ENCODE measurements around the gene VDR.
"Not testable (repeated sequence)": the region's sequence is repeated elsewhere in the genome, so short reads cannot be mapped to it uniquely, and the experiment has no call there.

VDR gene

DNA sequence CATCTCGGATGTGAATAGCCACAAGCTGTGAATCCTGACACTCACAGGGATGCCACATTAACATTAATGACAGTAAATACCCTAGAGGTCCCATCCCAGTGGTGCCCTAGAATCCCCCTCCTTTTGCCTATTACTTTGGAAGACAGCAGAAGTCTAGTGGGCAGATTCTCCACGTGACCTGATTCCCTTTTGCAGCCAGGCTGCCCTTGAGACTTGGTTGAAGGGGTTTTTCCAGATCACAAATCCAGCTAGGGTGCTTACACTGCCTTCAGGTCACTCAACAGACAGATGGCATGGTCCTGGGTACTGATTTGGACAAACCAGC lies 93.8 kb downstream of the VDR start:
- DNase-seq = no peak

DNA sequence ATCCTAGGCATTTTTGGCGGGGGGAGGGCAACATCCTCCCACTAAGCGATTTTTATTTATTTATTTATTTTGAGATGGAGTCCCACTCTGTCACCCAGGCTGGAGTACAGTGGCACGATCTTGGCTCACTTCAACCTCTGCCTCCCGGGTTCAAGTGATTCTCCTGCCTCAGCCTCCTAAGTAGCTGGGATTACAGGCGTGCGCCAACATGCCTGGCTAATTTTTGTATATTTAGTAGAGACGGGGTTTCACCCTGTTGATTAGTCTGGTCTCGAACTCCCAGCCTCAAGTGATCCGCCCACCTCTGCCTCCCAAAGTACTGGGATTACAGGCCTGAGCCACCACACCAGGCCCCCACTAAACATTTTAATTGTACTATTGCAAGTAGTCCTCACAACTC lies 95.3 kb downstream of the VDR start:
- not testable (repeated sequence) for DNase-seq

DNA sequence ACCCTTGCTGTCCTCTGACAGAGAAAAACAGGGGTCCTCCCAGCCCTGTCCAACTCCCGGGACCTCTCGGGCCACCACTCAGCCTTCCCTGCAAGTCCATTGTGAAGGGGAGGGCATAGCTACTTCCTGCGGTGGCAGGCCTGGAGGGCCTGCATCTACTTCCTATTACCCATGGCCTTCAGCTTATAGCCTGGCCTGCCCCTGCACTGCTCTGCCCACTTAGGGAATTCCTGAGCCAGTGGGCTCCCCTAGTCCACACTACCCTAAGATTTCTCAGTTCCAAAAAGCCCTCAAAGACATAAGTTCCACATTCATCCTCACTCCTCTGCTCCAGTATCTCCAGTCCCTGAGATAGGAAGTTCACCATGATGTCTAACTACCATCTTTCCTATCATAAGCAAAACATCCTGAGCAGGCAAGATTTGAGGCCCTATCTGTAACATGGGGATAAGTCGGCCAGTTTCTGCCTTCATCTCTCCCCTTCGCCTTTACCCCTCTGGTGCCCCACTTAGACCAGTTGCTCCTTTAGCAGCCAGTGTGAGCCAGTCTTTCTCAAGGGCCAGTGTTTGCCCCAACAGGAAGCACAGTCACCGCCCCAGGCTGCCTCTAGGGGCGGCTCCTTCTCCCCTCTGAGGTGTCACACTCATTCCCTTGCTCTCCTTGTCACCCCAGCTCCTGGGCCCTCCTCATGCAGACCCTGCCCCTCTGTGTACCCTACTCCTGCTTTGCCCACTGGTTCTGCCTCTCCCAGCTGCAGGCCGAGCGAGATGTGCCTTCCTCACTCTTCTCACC lies 96.0 kb downstream of the VDR start:
- DNase-seq = peak; percentile 48

DNA sequence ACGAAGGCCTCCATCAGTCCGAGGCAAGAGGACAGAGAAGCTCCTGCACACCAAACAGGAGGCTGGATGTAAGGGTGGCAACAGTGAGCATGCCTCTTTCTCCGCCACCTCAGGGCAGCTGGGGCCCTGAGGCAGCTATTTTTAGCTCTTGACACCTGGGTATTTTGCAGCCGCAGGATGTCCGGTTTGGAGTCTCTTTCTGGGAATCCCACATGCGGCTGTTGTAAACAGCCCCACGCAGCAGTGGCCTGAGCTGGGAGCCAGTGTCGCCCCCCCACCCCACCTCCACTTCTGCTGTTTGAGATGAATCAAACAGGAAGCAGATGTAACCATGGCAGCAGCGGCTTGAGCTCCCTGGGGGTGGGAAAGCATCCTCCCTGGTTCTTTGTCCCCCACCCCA lies 96.7 kb downstream of the VDR start:
- DNase-seq = peak; percentile 78

DNA sequence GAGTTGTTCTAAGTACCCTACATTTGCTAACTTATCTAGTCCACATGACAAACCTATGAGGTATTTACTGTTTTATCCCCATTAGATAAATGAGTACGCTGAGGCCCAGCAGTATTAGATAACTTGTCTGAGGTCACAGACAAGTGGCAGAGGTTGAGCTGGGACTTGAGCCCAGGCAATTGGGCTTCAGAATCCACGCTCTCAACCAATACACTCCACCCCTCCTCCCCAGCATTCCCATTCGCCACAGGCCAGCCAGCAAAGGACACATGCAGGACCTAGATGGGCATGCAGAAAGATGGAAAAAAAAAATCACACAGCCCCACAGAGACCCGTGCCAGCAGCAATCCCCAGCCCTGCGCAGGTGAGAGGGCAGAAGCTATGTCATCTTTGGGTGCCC lies 97.5 kb downstream of the VDR start:
- DNase-seq = no peak

DNA sequence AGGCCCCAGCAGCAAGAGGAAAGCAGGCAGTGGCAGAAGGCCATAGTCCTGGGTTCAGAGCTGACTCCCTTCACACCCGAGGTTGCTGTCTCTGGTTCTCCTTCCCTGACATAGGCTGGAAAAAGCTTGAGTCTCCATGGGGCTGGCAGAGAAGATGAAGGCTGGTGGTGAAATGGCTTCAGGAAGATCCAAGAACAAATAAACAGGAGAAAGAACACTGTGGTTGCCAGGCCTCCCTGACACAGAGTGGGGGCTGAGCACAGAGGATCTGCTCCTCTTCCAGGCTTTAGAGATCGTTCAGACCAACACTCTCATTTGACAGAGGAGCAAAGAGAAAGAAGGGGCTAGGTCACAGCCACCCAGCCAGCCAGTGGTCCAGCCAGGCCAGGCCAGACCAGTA lies 99.4 kb downstream of the VDR start:
- no peak for DNase-seq

DNA sequence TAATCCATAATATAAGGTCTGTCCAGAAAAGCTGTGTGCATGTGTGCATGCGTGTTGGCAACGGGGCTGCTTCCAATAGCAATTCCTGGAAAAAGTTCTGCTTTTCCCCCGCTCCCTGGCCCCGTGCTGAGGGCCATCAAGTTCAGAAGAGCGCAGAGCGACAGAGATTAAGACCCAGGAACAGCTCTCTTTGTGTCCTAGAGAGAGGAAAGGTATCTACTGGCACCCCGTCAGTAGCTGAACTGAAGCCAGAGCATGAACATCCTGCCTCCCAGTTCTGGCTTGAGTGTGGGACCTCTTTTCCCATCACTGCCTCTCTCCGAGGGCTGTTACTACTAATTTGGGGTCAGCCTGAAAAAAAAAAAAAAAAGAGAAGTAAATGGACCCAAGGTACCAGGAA lies 100.6 kb downstream of the VDR start:
- no peak for DNase-seq

DNA sequence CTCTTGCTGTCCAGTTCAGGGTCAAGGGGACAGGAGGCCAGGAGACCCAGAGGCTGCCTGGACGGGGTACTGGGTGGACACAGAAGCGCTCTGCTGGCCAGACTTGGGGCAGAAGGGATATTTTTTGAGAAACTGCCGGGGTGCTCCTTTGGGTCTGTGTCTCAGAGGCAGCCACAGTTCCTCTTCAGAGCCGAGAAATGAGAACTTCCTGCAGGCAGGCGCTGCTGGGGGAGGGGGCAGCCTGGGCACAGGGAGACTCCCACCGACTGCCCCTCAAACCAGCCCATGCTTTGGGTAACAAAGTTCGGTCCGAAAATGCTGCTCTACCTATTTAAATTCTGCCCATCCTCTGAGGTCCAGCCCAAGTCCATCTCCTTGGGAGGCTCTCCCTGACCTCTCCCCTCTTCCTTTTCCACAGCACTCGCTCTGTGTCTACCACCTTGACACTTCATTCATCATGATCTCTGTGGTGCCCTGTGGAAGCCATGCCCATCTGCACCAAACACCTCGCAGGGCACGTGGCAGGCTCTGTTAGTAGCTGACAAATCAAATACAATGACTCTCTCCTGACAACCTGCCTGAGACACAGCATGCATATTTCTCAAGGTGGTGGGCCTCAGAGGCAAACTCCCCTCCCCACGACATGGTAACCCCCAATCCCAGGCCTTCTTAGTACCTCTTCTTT lies 101.5 kb downstream of the VDR start:
- no peak for DNase-seq

DNA sequence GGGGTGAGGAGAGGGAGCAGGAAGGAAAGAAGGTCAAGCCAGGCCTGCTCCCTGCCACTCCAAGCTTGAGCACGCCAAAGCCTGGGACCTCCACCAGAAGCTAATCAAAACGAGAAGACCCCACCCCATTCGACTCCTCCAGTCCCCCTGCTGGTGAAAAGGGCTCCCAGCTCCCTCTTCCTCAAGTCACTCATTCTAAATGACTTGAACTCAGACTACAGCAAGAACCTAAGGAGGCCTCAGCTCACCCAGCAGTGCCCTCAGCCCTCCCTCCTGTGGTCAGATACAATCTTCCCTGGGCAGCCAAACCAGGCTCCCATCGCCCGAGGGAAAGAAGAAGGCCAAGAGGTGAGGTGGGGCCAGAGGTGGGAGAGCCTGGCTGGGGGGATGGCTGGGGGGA lies 102.5 kb downstream of the VDR start:
- DNase-seq = no peak

DNA sequence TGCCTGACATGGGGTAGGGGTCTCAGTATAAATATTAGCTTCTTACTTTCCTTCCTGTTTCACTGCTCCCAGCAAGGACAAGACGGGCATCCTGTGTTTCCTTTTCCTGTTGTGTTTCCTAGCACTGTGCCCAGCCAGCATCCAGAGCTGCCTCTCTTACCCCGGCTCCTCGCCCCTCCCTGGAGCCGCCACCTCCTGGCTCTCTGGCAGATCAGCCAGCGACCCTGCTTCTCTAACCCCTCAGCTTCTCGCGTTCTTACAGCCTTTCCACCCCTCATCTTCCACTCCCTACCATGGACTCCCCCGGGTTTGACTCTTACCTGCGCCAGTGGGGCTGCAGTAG lies 102.9 kb downstream of the VDR start:
- DNase-seq = no peak

DNA sequence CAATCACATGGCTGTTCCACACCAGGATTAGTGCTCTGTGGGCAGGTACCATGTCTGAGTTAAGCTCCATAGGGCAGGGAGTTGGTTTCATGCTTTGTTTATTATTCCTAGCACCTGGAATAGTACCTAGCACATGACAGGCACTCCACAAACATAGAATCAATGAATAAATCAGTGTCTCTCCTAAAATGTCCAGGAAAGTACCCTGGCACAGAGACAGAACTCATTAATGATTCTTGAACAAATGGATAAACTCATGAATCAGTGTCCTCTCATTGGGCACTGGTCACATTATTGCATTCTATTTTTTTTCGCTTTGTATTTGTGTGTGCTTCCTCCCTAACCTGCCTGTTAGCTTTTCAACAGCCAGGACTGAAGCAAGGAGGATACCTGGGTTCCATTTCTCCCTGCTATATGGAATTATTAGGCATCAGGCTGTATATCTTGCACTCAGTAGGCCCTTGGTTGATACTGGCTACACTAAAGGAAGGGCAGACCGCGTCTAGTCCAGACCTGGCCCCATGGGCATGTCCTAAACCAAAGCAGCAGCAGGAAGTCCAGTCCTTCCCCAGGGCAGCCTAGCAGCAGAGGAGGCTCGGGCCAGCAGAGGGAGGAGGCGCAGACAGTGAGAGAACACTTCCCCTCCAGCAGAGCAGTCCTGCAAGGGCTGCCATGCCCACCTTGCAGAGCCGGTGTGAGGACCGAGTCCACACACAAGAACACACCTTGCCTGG lies 103.5 kb downstream of the VDR start:
- DNase-seq = no peak

DNA sequence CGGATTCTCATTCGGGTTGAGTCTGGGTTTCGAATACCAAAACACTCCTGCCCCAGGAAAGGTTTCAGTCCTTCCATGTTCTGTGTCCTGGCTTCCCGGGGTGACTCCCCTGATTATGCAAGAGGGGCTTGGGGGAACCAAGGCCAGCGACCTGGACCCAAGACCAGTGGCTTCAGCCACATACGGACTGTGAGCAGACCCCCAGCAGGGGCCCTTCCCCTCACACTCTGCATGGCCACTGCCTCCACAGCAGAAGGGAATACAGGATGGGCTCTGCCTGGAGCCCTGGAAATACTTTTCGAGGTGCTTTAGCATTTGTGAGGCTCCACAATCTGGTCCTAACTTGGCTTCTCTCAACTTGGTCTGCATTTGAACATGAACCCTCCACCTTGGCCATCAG lies 104.2 kb downstream of the VDR start:
- no peak for DNase-seq

DNA sequence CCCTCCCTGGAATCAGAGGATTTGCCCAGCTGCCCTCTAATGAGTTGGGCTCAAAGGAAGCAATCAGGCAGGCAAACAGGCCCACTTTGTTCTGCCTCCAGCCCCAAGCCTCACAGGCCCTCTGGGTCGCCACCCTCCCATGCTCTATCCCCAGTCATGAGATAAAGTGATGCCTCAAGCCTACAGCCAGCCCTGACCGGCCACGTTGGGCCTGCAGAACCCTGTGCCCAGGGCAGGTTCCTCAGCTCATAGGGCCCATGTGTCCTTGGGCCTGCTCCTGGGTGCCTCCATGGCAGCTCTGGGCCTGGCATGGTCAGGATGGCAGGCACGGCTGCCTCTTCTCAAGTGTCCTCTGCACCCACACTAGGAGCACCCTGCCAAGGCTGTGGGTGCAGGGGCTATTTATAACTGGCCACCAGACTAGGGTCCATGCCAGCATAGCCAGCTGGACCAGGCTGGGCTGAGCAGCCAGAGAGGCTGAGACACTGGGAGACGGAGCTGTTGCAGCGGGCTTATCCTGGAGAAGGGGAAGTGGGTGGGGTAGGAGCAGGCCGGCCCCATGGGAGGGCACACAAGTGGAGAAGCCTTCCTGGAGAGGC lies 105.3 kb downstream of the VDR start:
- DNase-seq = no peak

DNA sequence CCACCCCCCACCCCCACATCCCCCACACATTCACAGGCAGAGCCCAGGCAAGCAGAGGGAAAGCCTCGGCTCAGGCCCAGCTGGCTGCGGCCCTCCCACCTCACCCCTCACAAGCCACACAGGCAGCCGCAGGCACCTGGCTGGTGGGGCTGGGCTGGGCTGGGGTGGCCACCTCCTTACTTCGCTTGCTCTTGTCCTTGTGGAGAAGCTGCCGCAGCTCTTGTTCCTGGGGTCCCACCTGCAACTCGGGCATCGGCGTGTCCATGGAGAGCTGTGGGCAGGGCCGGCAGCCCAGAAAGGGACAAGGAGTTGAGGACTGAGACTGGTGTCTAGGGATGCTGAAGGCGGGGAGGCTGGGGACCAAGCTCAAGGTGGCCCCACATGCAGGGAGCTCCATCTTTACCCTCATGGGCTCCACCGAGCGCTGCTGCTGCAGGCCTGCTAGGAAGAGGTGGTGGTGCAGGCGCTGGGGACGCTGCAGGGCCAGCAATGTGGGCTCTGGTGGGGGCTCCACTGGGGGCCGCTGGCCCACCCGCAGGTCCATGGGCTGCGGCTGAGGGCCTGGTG lies 106.3 kb downstream of the VDR start:
- DNase-seq = no peak

DNA sequence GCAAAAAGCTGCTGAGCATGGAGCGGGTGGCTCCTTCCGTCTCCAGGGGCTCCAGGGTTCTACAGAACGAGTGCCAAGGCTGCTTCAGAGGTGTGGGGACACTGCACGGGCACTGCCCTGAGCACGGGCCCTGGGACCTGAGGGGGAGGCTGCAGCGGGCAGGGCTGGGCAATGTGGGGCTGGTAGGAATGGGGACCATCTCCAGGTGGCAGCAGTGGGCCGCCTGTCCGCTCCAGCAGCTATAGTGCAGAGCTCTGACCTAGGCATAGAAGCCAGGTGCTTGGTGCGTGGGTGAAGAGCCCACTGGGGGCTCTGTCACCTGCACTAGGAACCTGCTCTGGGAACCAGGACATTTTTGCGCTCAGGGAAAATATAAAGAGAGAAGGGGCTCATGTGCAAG lies 107.4 kb downstream of the VDR start:
- no peak for DNase-seq

DNA sequence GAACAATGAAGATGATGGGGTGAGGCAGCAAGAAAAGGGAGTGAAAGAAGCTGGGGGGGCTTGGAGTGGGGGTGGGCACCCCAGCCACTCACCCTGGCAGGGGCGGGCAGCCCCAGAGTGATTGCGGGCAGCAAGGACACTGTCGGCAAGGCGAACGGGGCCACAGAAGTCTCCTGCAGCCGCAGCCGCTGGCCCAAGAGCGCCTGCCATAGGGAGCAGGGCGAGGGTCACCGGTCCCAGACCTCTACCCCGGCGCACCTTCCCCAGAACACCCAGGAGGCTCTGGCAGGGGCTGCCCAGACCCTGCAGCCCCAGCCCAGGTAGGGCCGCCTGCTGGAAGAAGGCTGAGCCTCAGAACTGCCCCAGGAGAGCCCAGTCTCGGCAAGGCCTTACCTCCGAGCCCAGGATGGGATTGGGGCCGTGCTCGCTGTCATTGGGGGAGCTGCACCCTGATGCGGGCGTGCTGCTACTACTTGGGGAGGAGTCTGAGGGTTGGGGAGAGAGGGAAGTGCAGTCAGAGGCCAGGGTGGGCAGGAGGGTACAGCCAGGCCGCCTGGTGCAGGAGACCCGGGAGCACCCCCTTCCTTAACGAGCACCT lies 108.9 kb downstream of the VDR start:
- no peak for DNase-seq

DNA sequence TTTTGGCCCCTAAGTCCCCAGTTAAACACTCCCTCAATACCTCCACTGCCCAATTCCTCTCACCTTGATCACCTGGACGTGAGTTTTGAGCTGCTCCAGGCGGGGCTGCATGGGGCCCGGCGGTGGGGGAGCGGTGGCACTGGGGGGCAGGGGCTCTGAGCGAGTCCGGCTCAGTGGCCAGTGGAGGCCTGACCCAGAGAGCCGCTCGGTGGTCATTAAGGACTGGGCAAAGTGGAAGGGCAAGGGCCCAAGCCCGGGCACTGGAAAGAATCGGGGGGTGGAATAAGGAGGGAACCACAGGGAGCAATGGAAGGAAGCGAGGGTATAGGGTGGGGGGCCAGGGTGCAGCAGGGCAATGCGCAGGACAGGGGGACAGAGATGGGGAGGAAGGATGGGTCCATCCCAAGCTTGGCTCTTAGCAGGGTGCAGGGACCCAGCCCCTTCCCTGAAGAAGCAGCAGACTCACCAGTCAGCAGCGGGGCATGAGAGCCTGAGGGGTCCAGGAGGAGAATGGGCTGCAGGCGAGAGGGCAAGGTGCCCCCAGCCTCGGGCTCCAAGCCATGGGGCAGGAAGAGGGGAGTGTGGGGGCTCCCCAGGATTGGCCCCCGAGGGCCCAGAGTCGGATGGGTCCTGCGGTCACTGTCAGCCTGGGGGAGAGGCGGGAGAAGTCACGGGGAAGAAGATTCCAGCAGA lies 109.5 kb downstream of the VDR start:
- DNase-seq = no peak

DNA sequence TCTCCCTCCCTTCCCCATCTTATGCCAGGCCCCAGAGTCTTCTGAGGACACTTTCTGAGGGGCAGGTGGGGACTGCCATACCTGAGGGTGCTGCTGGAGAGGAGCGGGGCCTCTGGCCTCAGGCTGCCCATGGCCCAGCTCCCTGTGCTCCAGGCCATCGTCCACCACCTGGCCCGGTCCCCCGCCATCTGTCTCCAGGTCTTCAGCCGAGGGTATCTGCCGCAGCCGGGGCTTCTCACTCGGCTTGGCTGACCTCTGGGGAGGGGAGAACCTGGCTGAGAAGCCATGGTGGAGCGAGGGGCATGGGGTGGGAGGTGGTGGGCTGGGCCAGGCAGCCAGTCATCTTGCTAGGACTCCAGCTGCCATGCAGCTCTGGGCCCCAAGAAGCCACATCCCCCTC lies 110.1 kb downstream of the VDR start:
- DNase-seq = no peak

DNA sequence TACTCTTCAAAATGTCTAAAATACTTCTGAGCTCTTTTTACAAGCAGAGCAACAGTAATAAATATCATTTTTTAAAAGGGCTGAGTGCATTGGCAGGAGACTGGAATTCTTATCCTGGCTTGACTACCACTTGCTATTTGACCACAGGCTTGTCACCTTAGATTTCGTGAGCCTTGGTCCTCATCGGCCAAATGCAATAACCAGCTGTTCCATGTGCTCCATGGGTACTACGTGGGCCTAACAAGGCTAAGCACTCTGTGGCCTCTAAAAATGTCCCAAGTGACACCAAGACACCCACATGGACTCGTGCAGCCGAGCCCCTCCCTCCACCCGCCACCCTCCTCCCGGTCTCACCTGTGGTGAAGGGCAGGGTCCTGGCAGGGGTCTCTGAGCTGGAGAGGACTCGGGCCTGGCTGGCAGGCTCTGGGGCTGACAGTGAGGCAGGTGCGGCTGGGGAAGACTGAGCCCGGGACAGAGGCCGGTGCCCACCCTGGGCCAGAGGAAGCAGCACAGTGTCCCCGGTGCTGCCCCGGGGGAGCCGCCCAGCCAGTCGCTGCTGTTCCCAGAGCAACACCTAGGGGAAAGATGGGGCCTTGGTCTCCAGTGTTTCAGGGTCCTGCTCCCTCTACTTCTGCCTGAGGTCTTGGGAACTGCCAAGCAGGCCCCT lies 111.6 kb downstream of the VDR start:
- DNase-seq = no peak

DNA sequence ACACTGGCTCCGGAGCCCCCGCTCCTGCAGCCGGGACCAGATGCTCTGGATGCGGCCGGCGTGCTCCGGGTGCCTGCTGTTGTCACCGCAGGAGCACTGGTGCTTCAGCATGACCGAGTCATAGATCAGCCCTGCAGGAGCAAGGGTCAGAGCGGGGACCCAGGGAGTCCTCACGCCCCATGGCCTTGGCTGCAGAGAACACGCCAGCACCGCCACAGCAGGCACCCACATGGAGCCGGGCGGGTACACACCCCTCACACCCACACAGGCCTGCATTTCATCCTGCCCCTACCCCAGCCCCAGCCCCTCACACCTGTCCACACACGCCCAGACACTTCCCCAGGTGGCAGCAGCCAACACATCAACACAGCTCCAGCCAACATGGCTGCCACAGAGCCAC lies 112.9 kb downstream of the VDR start:
- DNase-seq = no peak
